GM10847 (cell line): Measurements from ENCODE around the gene MACF1.

Experiments
- POLR2A ChIP-seq: IDR thresholded peaks from 2 replicates; pipeline ENCODE4 v1.6.1; 2011; ENCODE audit not compliant: insufficient read length; ENCODE audit errors: extremely low read depth

The MACF1 gene

GRCh38 chr1:39507230-39507928, 302.9 kb downstream of the MACF1 start:
- TF ChIP-seq POLR2A = no peak

GRCh38 chr1:39508266-39508665, 303.8 kb downstream of the MACF1 start:
- no peak for TF ChIP-seq POLR2A

DNA sequence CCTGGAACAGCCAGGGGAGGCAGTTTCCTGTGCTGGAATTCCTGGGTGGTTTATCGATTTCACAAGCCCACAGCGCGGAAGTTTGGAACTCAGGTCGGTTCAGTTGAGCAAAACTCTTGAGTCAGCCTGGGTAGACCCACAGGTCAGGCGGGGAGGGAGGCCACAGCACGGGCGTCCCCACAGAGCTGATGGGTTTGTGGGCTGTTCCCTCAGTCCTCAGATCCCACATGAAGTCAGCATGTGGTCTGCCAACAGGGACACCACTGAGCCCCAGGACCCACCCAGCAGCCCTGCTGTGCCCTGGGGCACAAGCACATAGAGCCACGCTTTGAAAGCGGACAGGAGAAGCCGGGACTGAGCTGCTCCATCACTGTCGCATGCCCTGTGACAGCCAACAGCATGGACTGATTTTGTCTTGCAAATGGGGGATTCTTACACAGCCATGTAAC, 304.4 kb downstream of the MACF1 start:
- TF ChIP-seq POLR2A = no peak

GRCh38 chr1:39509360-39510009, 305.0 kb downstream of the MACF1 start:
- no peak for TF ChIP-seq POLR2A

- no peak for TF ChIP-seq POLR2A
Observed at GRCh38 chr1:39522661-39523567, 318.4 kb downstream of the MACF1 start.

DNA sequence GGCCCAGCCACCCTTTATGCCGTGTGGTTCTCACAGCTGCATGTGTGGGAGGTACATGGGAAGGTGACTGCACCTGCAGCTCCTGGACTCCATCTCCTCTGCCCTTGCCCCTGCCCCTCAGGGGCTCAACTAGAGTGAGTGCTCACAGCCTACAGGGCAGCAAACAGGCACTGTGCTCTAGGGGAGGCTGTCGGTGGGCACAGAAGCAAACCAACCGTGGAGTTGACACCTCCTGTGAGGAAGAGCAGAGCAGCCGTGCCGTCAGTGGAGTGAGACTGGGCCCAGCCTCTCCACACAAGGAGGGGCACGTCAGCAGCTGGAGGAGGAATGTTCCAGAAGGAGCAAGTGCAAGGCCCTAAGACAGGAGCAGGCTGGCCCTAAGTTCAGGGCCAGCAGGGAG, 319.7 kb downstream of the MACF1 start:
- no peak for TF ChIP-seq POLR2A

- TF ChIP-seq POLR2A = no peak
Observed at GRCh38 chr1:39524591-39525365, 320.3 kb downstream of the MACF1 start.

GRCh38 chr1:39525366-39526165, 321.1 kb downstream of the MACF1 start:
- no peak for TF ChIP-seq POLR2A

DNA sequence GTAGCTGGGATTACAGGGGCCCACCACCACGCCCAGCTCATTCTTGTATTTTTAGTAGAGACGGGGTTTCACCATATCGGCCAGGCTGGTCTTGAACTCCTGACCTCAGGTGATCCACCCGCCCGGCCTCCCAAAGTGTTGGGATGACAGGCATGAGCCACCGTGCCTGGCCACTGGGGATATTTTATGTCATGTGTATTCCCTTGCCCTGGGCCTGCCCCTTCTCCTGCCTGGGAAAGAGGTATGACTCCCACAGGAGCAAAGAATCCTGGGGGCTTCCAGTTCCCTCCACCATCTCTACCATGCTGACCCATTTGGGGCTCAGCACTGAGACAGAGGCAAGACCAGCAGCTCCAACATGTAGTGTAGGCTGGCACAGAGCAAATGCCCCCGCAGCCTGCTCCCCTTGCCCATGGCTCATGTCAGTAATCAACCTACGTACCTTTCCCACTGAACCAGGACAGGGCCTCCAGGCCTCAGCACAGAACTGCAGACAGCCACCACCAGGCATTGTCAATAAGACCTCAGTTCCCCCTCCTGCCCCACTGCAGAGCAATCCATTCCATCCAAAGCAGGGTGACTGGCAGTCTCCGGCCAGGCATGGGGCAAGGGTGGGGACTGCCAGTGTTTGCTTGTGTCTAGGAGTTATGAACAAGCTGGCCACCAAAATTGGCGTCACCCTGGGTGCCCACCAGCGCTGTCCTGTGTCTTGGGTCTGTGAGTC, 322.1 kb downstream of the MACF1 start:
- TF ChIP-seq POLR2A = no peak

DNA sequence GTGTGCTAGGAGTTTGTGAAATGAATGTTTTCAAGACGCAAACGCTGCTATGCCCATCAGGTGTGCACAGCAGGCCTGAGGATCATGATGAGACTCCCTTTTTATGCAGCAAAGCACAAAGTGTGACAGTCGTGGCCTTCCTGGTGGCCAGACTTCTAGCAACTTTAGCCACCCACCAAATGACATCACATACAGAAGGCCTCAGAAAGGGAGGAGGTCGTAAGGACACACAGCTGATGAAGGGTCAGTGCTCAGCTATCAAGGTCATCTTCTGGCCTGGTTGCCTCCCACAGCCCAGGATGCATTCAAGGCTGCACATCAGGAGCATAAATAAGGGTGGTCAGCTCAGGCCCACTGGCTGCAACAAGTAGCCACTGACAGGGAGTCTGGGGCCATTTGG, 323.6 kb downstream of the MACF1 start:
- no peak for TF ChIP-seq POLR2A

GRCh38 chr1:39529901-39530535, 325.5 kb downstream of the MACF1 start:
- TF ChIP-seq POLR2A = no peak

DNA sequence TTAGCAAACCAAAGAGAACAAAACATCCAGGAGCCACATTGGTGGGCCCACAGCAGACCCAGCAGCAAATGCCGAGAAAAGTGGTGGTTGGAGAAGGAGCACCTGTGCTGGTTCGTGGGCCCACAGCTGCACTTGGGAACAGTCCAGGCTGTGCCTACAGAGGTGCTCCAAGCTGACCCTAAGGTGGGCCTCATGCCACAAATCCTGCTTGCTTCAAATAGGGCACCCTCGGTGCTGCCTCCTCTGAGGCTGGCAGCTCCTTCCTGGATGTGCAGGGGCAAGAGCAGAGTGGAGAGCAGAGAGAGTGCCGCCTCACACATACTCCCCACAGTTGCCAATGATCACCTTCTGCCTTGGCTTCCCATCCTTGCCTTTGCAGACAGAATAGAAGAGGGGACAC, 327.0 kb downstream of the MACF1 start:
- no peak for TF ChIP-seq POLR2A

- TF ChIP-seq POLR2A = no peak
Observed at GRCh38 chr1:39533442-39533841, 328.9 kb downstream of the MACF1 start.
